H9 (cell line): ENCODE measurements around the gene DENND4A. TPM values are rescaled to one million over a fixed set of nuclear protein-coding genes. Genes with fewer than 3 reads are reported as not detected.

Source experiments
- DNase-seq: peaks from one replicate; pipeline ENCODE4 v3.0.0-alpha.2; 2017
- H2AFZ ChIP-seq: one replicate; pipeline ENCODE4 v1.6.1; 2013; ENCODE audit warnings: mild to moderate bottlenecking, low read length, control low read depth, moderate library complexity
- H2AK5ac ChIP-seq: 2 replicates; pipeline ENCODE4 v1.6.1; 2013; ENCODE audit warnings: low read length, control low read depth, mixed read lengths; ENCODE audit not compliant: insufficient read length
- H2BK120ac ChIP-seq: one replicate; pipeline ENCODE4 v1.6.1; 2013; ENCODE audit warnings: low read depth, mild to moderate bottlenecking, low read length, control low read depth, inconsistent platforms; ENCODE audit not compliant: poor library complexity, severe bottlenecking
- H2BK12ac ChIP-seq: 2 replicates; pipeline ENCODE4 v1.6.1; 2013; ENCODE audit warnings: low read length, control low read depth, mixed read lengths, low read depth; ENCODE audit not compliant: insufficient read length
- H2BK15ac ChIP-seq: 2 replicates; pipeline ENCODE4 v1.6.1; 2013; ENCODE audit warnings: low read depth, low read length, control low read depth
- H2BK20ac ChIP-seq: one replicate; pipeline ENCODE4 v1.6.1; 2013; ENCODE audit warnings: low read depth, mild to moderate bottlenecking, low read length, control low read depth, inconsistent platforms; ENCODE audit not compliant: poor library complexity, severe bottlenecking
- H2BK5ac ChIP-seq: 2 replicates; pipeline ENCODE4 v1.6.1; 2013; ENCODE audit warnings: low read length, control low read depth, mixed read lengths; ENCODE audit not compliant: insufficient read length
- H3K14ac ChIP-seq: 2 replicates; pipeline ENCODE4 v1.6.1; 2013; ENCODE audit warnings: low read length, control low read depth; ENCODE audit not compliant: insufficient read depth
- H3K18ac ChIP-seq: 2 replicates; pipeline ENCODE4 v1.6.1; 2013; ENCODE audit warnings: low read depth, mild to moderate bottlenecking, mixed read lengths, low read length, control low read depth; ENCODE audit not compliant: insufficient read length
- H3K23ac ChIP-seq: 2 replicates; pipeline ENCODE4 v1.6.1; 2013; ENCODE audit warnings: low read length, control low read depth, mixed read lengths, low read depth; ENCODE audit not compliant: insufficient read length
- H3K23me2 ChIP-seq: 2 replicates; pipeline ENCODE4 v1.6.1; 2013; ENCODE audit warnings: low read depth, mild to moderate bottlenecking, mixed read lengths, low read length, control low read depth; ENCODE audit not compliant: insufficient read length, poor library complexity, severe bottlenecking
- H3K27ac ChIP-seq: 2 replicates; pipeline ENCODE4 v1.5.1; 2013; ENCODE audit warnings: low read length, control low read depth, mixed read lengths, low read depth; ENCODE audit not compliant: insufficient read length
- H3K27me3 ChIP-seq: 2 replicates; pipeline ENCODE4 v1.6.1; 2013; ENCODE audit warnings: low read length, control low read depth, inconsistent platforms; ENCODE audit not compliant: insufficient read depth
- H3K4ac ChIP-seq: 2 replicates; pipeline ENCODE4 v1.6.1; 2013; ENCODE audit warnings: low read depth, mild to moderate bottlenecking, control low read depth, inconsistent platforms, low read length, moderate library complexity
- H3K4me1 ChIP-seq: 2 replicates; pipeline ENCODE4 v1.6.1; 2013; ENCODE audit warnings: low read length, control low read depth, inconsistent platforms; ENCODE audit not compliant: insufficient read depth
- H3K4me2 ChIP-seq: 2 replicates; pipeline ENCODE4 v1.6.1; 2013; ENCODE audit warnings: low read length, control low read depth, mixed read lengths; ENCODE audit not compliant: insufficient read length, insufficient read depth
- H3K56ac ChIP-seq: 2 replicates; pipeline ENCODE4 v1.6.1; 2013; ENCODE audit warnings: low read depth, mild to moderate bottlenecking, mixed read lengths, low read length, control low read depth; ENCODE audit not compliant: insufficient read length
- H3K79me1 ChIP-seq: 2 replicates; pipeline ENCODE4 v1.6.1; 2013; ENCODE audit warnings: low read depth, mild to moderate bottlenecking, moderate library complexity, low read length, control low read depth, inconsistent platforms; ENCODE audit not compliant: insufficient read depth, poor library complexity, severe bottlenecking
- H3K79me2 ChIP-seq: 2 replicates; pipeline ENCODE4 v1.6.1; 2013; ENCODE audit warnings: low read length, control low read depth, inconsistent platforms; ENCODE audit not compliant: insufficient read depth
- H3K9ac ChIP-seq: 2 replicates; pipeline ENCODE4 v1.6.1; 2013; ENCODE audit warnings: low read length, control low read depth, mixed read lengths; ENCODE audit not compliant: insufficient read length; ENCODE audit errors: extremely low read depth
- H3K9me3 ChIP-seq: one replicate; pipeline ENCODE4 v1.6.1; 2013; ENCODE audit warnings: low read depth, low read length, inconsistent platforms; ENCODE audit not compliant: control insufficient read depth
- H3T11ph ChIP-seq: one replicate; pipeline ENCODE4 v1.6.1; 2013; ENCODE audit warnings: mild to moderate bottlenecking, low read length, control low read depth, inconsistent platforms
- H4K20me1 ChIP-seq: one replicate; pipeline ENCODE4 v1.6.1; 2013; ENCODE audit not compliant: control insufficient read depth, insufficient read length, insufficient read depth
- H4K5ac ChIP-seq: 2 replicates; pipeline ENCODE4 v1.6.1; 2013; ENCODE audit warnings: low read depth, mild to moderate bottlenecking, mixed read lengths, low read length, control low read depth; ENCODE audit not compliant: insufficient read length
- H4K8ac ChIP-seq: replicated peaks from 2 replicates; pipeline ENCODE4 v1.6.1; 2013; ENCODE audit warnings: low read length, control low read depth, mixed read lengths, low read depth; ENCODE audit not compliant: insufficient read length
- H4K91ac ChIP-seq: 2 replicates; pipeline ENCODE4 v1.6.1; 2013; ENCODE audit warnings: low read depth, mild to moderate bottlenecking, moderate library complexity, mixed read lengths, low read length, control low read depth; ENCODE audit not compliant: insufficient read length
- H3K27ac Mint-ChIP-seq, 3 experiments: 2 replicates in 2 of 3; 3 replicates in 1 of 3; pipeline ENCODE4 v1.8.0; 2020 to 2021; ENCODE audit warnings: mixed read lengths in 3 of 3, mild to moderate bottlenecking in 1 of 3, moderate library complexity in 1 of 3
- H3K27me3 Mint-ChIP-seq: 2 replicates; pipeline ENCODE4 v1.8.0; 2021; ENCODE audit warnings: low read depth, mild to moderate bottlenecking, moderate library complexity, mixed read lengths
- H3K36me3 Mint-ChIP-seq, 3 experiments: 2 replicates in 2 of 3; 3 replicates in 1 of 3; pipeline ENCODE4 v1.8.0; 2020 to 2021; ENCODE audit warnings: low read depth in 3 of 3, mixed read lengths in 3 of 3; ENCODE audit not compliant: insufficient read depth in 1 of 3
- H3K4me1 Mint-ChIP-seq, 2 experiments: 2 replicates each; pipeline ENCODE4 v1.8.0; 2020; ENCODE audit warnings: mixed read lengths in 2 of 2
- H3K4me3 Mint-ChIP-seq, 2 experiments: 2 replicates in 1 of 2; 3 replicates in 1 of 2; pipeline ENCODE4 v1.8.0; 2020 to 2021; ENCODE audit warnings: mild to moderate bottlenecking in 2 of 2, mixed read lengths in 2 of 2, moderate library complexity in 1 of 2
- H3K9me3 Mint-ChIP-seq, 2 experiments: 2 replicates in 1 of 2; 3 replicates in 1 of 2; pipeline ENCODE4 v1.8.0; 2020; ENCODE audit warnings: mild to moderate bottlenecking in 2 of 2, mixed read lengths in 2 of 2, moderate library complexity in 1 of 2
- CTCF ChIP-seq: fragments of 200-600 bp; sonication (generic); conservative IDR thresholded peaks from 3 replicates; pipeline ENCODE4 v1.8.0; 2021; ENCODE audit warnings: antibody characterized with exemption, mild to moderate bottlenecking
- WGBS: extraction: QIAGEN DNeasy Blood & Tissue Kit; methylation state at CpG from one replicate; pipeline ENCODE4 v1.1.7; 2013; ENCODE audit warnings: missing lambda C conversion rate, low lambda C conversion rate, mixed read lengths; ENCODE audit not compliant: insufficient read length; ENCODE audit errors: extremely low coverage; 5-methylcytosine and 5-hydroxymethylcytosine counted together
- total RNA-seq: library from RNA; stranded (reverse); gene quantifications from 2 replicates; pipeline ENCODE4 v1.2.1, GENCODE V29; 2021

Gene DENND4A
- total RNA-seq, 1 experiment from 2014 or later = 4.7 TPM

DNA sequence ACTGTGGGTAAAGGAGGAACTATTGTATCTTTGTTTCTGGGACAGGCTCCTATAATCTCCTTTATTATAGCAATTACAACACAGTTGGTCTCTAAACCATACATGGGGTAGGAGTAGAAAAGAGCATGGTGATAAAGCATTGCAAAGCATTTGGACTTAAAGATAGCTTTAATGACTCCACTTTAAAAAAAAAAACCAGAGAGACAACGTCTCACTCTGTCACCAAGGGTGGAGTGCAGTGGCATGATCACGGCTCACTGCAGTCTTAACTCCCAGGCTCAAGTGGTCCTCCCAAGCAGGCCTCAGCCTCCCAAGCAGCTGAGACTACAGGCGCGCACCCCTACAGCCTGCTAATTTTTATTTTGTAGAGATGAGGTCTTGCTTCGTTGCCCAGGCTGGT, 68.2 kb downstream of the DENND4A start:
- Histone ChIP-seq H3K23me2 (no peaks in the 10 kb centered on the region), H2BK15ac (no peak overlapping the region), H3K27me3 (no peaks in the 10 kb centered on the region), H3K79me2 (no peaks in the 10 kb centered on the region), H2AK5ac (no peak overlapping the region), H3K9me3 (no peaks in the 10 kb centered on the region), H3K27ac (no peak overlapping the region), H4K5ac (no peak overlapping the region), H2BK5ac (no peak overlapping the region), H4K8ac (no peak overlapping the region), H3K23ac (no peak overlapping the region), H3K79me1 (no peaks in the 10 kb centered on the region), H3T11ph (no peak overlapping the region), H3K4me2 (no peak overlapping the region), H2BK20ac (no peak overlapping the region), H2AFZ (no peak overlapping the region), H2BK12ac (no peak overlapping the region), H4K20me1 (no peaks in the 10 kb centered on the region), H3K4ac (no peak overlapping the region), H4K91ac (no peak overlapping the region), H3K4me1 (no peaks in the 10 kb centered on the region), H3K14ac (no peak overlapping the region), H3K56ac (no peak overlapping the region), H2BK120ac (no peak overlapping the region), H3K18ac (no peak overlapping the region), H3K9ac (no peak overlapping the region)
- no peak for DNase-seq
- H3K27ac Mint-ChIP-seq = no peak overlapping the region; a peak in 1 of 7 replicates
- no CpG with 5 or more reads among the region's 5 CpGs for WGBS
- TF ChIP-seq CTCF = no peak
- no peaks in the 10 kb centered on the region for H3K27me3 Mint-ChIP-seq
- H3K4me1 Mint-ChIP-seq = no peaks in the 10 kb centered on the region
- no peaks in the 10 kb centered on the region; a peak in 1 of 7 replicates for H3K36me3 Mint-ChIP-seq
- no peak overlapping the region for H3K4me3 Mint-ChIP-seq
- H3K9me3 Mint-ChIP-seq = no peaks in the 10 kb centered on the region
